ENCODE results near the gene LPP.

LPP gene

GRCh38 chr3:188719545-188719944 lies 565.6 kb downstream of the LPP start:
- H3K36me3 Mint-ChIP-seq = no peaks in the 10 kb centered on the region
- DNase-seq (ENCODE audit: low spot score in 2 of 2) (no peak), ATAC-seq (no peak)
- H3K9me3 Mint-ChIP-seq = no peaks in the 10 kb centered on the region
- no peak overlapping the region for H3K27ac Mint-ChIP-seq
- peaks cover 32% of the 10 kb centered on the region for H3K4me1 Mint-ChIP-seq
- no peak overlapping the region for H3K4me3 Mint-ChIP-seq

GRCh38 chr3:188720215-188720614 lies 566.3 kb downstream of the LPP start:
- DNase-seq (ENCODE audit: low spot score in 2 of 2) (no peak), ATAC-seq (no peak)
- Mint-ChIP-seq H3K4me3 (no peak overlapping the region), H3K4me1 (peaks cover 32% of the 10 kb centered on the region), H3K36me3 (no peaks in the 10 kb centered on the region), H3K27ac (no peak overlapping the region), H3K9me3 (no peaks in the 10 kb centered on the region)

- Mint-ChIP-seq H3K9me3 (no peaks in the 10 kb centered on the region), H3K4me3 (no peak overlapping the region), H3K36me3 (no peaks in the 10 kb centered on the region), H3K27ac (no peak overlapping the region), H3K4me1 (peaks cover 32% of the 10 kb centered on the region)
- DNase-seq (ENCODE audit: low spot score in 2 of 2) = no peak
- peak; percentile 90 for ATAC-seq
Measured at GRCh38 chr3:188720636-188721035, 566.7 kb downstream of the LPP start.

GRCh38 chr3:188721312-188721711 lies 567.4 kb downstream of the LPP start:
- ATAC-seq = no peak
- no peaks in the 10 kb centered on the region for H3K36me3 Mint-ChIP-seq
- no peak overlapping the region for H3K27ac Mint-ChIP-seq

GRCh38 chr3:188721990-188722389 lies 568.0 kb downstream of the LPP start:
- no peak overlapping the region for H3K4me3 Mint-ChIP-seq
- H3K4me1 Mint-ChIP-seq = peaks cover 32% of the 10 kb centered on the region
- H3K9me3 Mint-ChIP-seq = no peaks in the 10 kb centered on the region
- no peaks in the 10 kb centered on the region for H3K36me3 Mint-ChIP-seq
- no peak for ATAC-seq
- H3K27ac Mint-ChIP-seq = no peak overlapping the region
- no peak for DNase-seq (ENCODE audit: low spot score in 2 of 2)

More at GRCh38 chr3:188721312-188721711, 567.4 kb downstream of the LPP start:
- Mint-ChIP-seq H3K4me1 (peaks cover 32% of the 10 kb centered on the region), H3K9me3 (no peaks in the 10 kb centered on the region), H3K4me3 (no peak overlapping the region)
- no peak for DNase-seq (ENCODE audit: low spot score in 2 of 2)

- ATAC-seq (peak; percentile 90), DNase-seq (ENCODE audit: low spot score in 2 of 2) (no peak)
- peaks cover 34% of the 10 kb centered on the region for H3K4me1 Mint-ChIP-seq
- no peaks in the 10 kb centered on the region for H3K9me3 Mint-ChIP-seq
- no peaks in the 10 kb centered on the region for H3K36me3 Mint-ChIP-seq
- no peak overlapping the region for H3K27ac Mint-ChIP-seq
- no peak overlapping the region for H3K4me3 Mint-ChIP-seq
Measured at GRCh38 chr3:188722963-188723362, 569.0 kb downstream of the LPP start.

GRCh38 chr3:188727052-188727451 lies 573.1 kb downstream of the LPP start:
- ATAC-seq (no peak), DNase-seq (ENCODE audit: low spot score in 2 of 2) (no peak)
- H3K4me3 Mint-ChIP-seq = no peak overlapping the region
- H3K4me1 Mint-ChIP-seq = peaks cover 31% of the 10 kb centered on the region
- no peak overlapping the region for H3K27ac Mint-ChIP-seq
- no peaks in the 10 kb centered on the region for H3K9me3 Mint-ChIP-seq
- H3K36me3 Mint-ChIP-seq = no peaks in the 10 kb centered on the region

- DNase-seq (ENCODE audit: low spot score in 2 of 2) = no peak
Measured at GRCh38 chr3:188728371-188728896, 574.5 kb downstream of the LPP start.

GRCh38 chr3:188729422-188729821 lies 575.5 kb downstream of the LPP start:
- Mint-ChIP-seq H3K27ac (no peak overlapping the region), H3K36me3 (no peaks in the 10 kb centered on the region), H3K4me3 (no peak overlapping the region), H3K9me3 (no peaks in the 10 kb centered on the region), H3K4me1 (peaks cover 17% of the 10 kb centered on the region)
- no peak for DNase-seq (ENCODE audit: low spot score in 2 of 2)
- ATAC-seq = no peak

More at GRCh38 chr3:188728371-188728896, 574.5 kb downstream of the LPP start:
- Mint-ChIP-seq H3K9me3 (no peaks in the 10 kb centered on the region), H3K27ac (no peak overlapping the region), H3K4me3 (no peak overlapping the region), H3K36me3 (no peaks in the 10 kb centered on the region), H3K4me1 (peaks cover 17% of the 10 kb centered on the region)
- peak; percentile 52 for ATAC-seq

GRCh38 chr3:188734395-188734794 lies 580.4 kb downstream of the LPP start:
- H3K27ac Mint-ChIP-seq = no peak overlapping the region
- H3K4me1 Mint-ChIP-seq = peaks cover 3% of the 10 kb centered on the region
- no peak overlapping the region for H3K4me3 Mint-ChIP-seq

GRCh38 chr3:188739511-188739910 lies 585.6 kb downstream of the LPP start:
- H3K27ac Mint-ChIP-seq = no peak overlapping the region
- H3K4me1 Mint-ChIP-seq = no peaks in the 10 kb centered on the region
- H3K4me3 Mint-ChIP-seq = no peak overlapping the region
- ATAC-seq (no peak), DNase-seq (ENCODE audit: low spot score in 2 of 2) (no peak)
- no peaks in the 10 kb centered on the region for H3K9me3 Mint-ChIP-seq
- H3K36me3 Mint-ChIP-seq = no peaks in the 10 kb centered on the region

More at GRCh38 chr3:188734395-188734794, 580.4 kb downstream of the LPP start:
- no peak for DNase-seq (ENCODE audit: low spot score in 2 of 2)
- Mint-ChIP-seq H3K36me3 (no peaks in the 10 kb centered on the region), H3K9me3 (no peaks in the 10 kb centered on the region)
- no peak for ATAC-seq

GRCh38 chr3:188740010-188740409 lies 586.1 kb downstream of the LPP start:
- Mint-ChIP-seq H3K4me1 (no peaks in the 10 kb centered on the region), H3K9me3 (no peaks in the 10 kb centered on the region), H3K27ac (no peak overlapping the region), H3K36me3 (no peaks in the 10 kb centered on the region), H3K4me3 (no peak overlapping the region)
- no peak for ATAC-seq
- DNase-seq (ENCODE audit: low spot score in 2 of 2) = no peak

GRCh38 chr3:188742755-188743550 lies 589.0 kb downstream of the LPP start:
- Mint-ChIP-seq H3K36me3 (no peaks in the 10 kb centered on the region), H3K4me3 (no peak overlapping the region), H3K9me3 (no peaks in the 10 kb centered on the region), H3K27ac (no peak overlapping the region), H3K4me1 (no peaks in the 10 kb centered on the region)
- ATAC-seq (no peak), DNase-seq (ENCODE audit: low spot score in 2 of 2) (no peak)

- ATAC-seq (no peak), DNase-seq (ENCODE audit: low spot score in 2 of 2) (no peak)
- Mint-ChIP-seq H3K4me1 (peaks cover 2% of the 10 kb centered on the region), H3K4me3 (no peak overlapping the region), H3K27ac (no peak overlapping the region), H3K36me3 (no peaks in the 10 kb centered on the region), H3K9me3 (no peaks in the 10 kb centered on the region)
Measured at GRCh38 chr3:188744166-188744565, 590.2 kb downstream of the LPP start.

- no peak for DNase-seq (ENCODE audit: low spot score in 2 of 2)
- no peak overlapping the region for H3K4me3 Mint-ChIP-seq
- H3K36me3 Mint-ChIP-seq = no peaks in the 10 kb centered on the region
- ATAC-seq = no peak
- no peak overlapping the region for H3K27ac Mint-ChIP-seq
- H3K9me3 Mint-ChIP-seq = no peaks in the 10 kb centered on the region
- peaks cover 4% of the 10 kb centered on the region for H3K4me1 Mint-ChIP-seq
Measured at GRCh38 chr3:188745031-188745430, 591.1 kb downstream of the LPP start.

GRCh38 chr3:188746291-188746783 lies 592.4 kb downstream of the LPP start:
- Mint-ChIP-seq H3K9me3 (no peaks in the 10 kb centered on the region), H3K27ac (no peak overlapping the region), H3K36me3 (no peaks in the 10 kb centered on the region), H3K4me1 (peaks cover 10% of the 10 kb centered on the region), H3K4me3 (no peak overlapping the region)
- no peak for DNase-seq (ENCODE audit: low spot score in 2 of 2)
- no peak for ATAC-seq
